B cell (primary cell): ENCODE results near the gene NRIP3. TPM values are rescaled to one million over a fixed set of nuclear protein-coding genes. Genes with fewer than 3 reads are reported as not detected.

Source experiments
- ATAC-seq: fragments of 200-7000 bp; cut with Tn5 transposase; one replicate; pipeline ENCODE4 v1.10.0; 2021; ENCODE audit warnings: low read depth, mild to moderate bottlenecking, moderate number of reproducible peaks, moderate library complexity
- CTCF ChIA-PET: fragments of 350-600 bp; sonication (Branson Sonifier 250); formaldehyde crosslinking; loops from one replicate; lab custom pipeline; 2021; ENCODE audit warnings: antibody characterized with exemption, inconsistent platforms; lab: Charles Lee
- POLR2A ChIA-PET: fragments of 350-600 bp; sonication (Branson Sonifier 250); formaldehyde crosslinking; loops from one replicate; lab custom pipeline; 2021; ENCODE audit warnings: antibody characterized with exemption; lab: Charles Lee
- DNase-seq: peaks from one replicate; pipeline ENCODE4 v3.0.0; 2013
- H2AFZ ChIP-seq: 2 replicates; pipeline ENCODE4 v1.6.1; 2012; ENCODE audit warnings: mild to moderate bottlenecking, low read depth, low read length; ENCODE audit not compliant: insufficient read depth, poor library complexity, severe bottlenecking
- H3K27ac ChIP-seq, 2 donors: 1 replicate in 1 of 2; 2 replicates in 1 of 2; pipeline ENCODE4 v1.5.1; 2012 to 2013; ENCODE audit warnings: low read length in 2 of 2, mild to moderate bottlenecking in 2 of 2, moderate library complexity in 1 of 2
- H3K27me3 ChIP-seq, 4 experiments: fragments of 200-600 bp in 1 of 4; sonication (generic) in 1 of 4; replicated peaks in 1 of 4; 1 replicate in 2 of 4; 2 replicates in 2 of 4; pipeline versions ENCODE4 v1.6.1 to v1.7.0; 2013 to 2016; ENCODE audit warnings: low read length in 3 of 4, mild to moderate bottlenecking in 2 of 4, mixed read lengths in 1 of 4, moderate library complexity in 1 of 4; ENCODE audit not compliant: insufficient read depth in 4 of 4, control insufficient read depth in 3 of 4; ENCODE audit errors: control extremely low read depth in 1 of 4
- H3K36me3 ChIP-seq, 2 experiments: replicated peaks in 1 of 2; 1 replicate in 1 of 2; 2 replicates in 1 of 2; pipeline versions ENCODE4 v1.6.1 to v1.7.1; 2013; ENCODE audit warnings: low read length in 1 of 2; ENCODE audit not compliant: insufficient read depth in 2 of 2, control insufficient read depth in 1 of 2; ENCODE audit errors: control extremely low read depth in 1 of 2, extremely low read depth in 1 of 2
- H3K4me1 ChIP-seq, 2 donors: fragments of 200-600 bp in 1 of 2; sonication (generic) in 1 of 2; 1 replicate in 1 of 2; 2 replicates in 1 of 2; pipeline versions ENCODE4 v1.5.1 to v1.6.1; 2013 to 2017; ENCODE audit warnings: low read length in 2 of 2; ENCODE audit not compliant: control insufficient read depth in 2 of 2, insufficient read depth in 2 of 2
- H3K4me2 ChIP-seq: replicated peaks from 2 replicates; pipeline ENCODE3; 2012; ENCODE audit warnings: mild to moderate bottlenecking, low read depth, low read length; ENCODE audit not compliant: poor library complexity, severe bottlenecking
- H3K4me3 ChIP-seq, 5 experiments: fragments of 200-600 bp in 1 of 5; sonication (generic) in 1 of 5; 1 replicate in 3 of 5; 2 replicates in 2 of 5; pipeline versions ENCODE4 v1.5.1 to v1.7.0; 2011 to 2016; ENCODE audit warnings: low read length in 4 of 5, mild to moderate bottlenecking in 4 of 5, low read depth in 2 of 5, control low read depth in 1 of 5, moderate library complexity in 1 of 5; ENCODE audit not compliant: insufficient read depth in 1 of 5; ENCODE audit errors: control extremely low read depth in 1 of 5, extremely low read depth in 1 of 5
- H3K79me2 ChIP-seq: fragments of 200-600 bp; sonication (generic); one replicate; pipeline ENCODE4 v1.6.0; 2016; ENCODE audit warnings: low read length; ENCODE audit not compliant: control insufficient read depth, insufficient read depth
- H3K9ac ChIP-seq: fragments of 200-600 bp; sonication (generic); 2 replicates; pipeline ENCODE4 v1.6.1; 2017; ENCODE audit warnings: mild to moderate bottlenecking, low read length, moderate library complexity
- H3K9me3 ChIP-seq, 3 donors: one replicate each; pipeline versions ENCODE4 v1.6.1 to v1.7.1; 2013; ENCODE audit warnings: low read length in 2 of 3; ENCODE audit not compliant: control insufficient read depth in 2 of 3, insufficient read depth in 1 of 3; ENCODE audit errors: control extremely low read depth in 1 of 3
- H4K20me1 ChIP-seq: 2 replicates; pipeline ENCODE4 v1.6.0; 2012; ENCODE audit warnings: mild to moderate bottlenecking, low read length; ENCODE audit not compliant: insufficient read depth, control insufficient read depth, poor library complexity, severe bottlenecking
- H3K27ac Mint-ChIP-seq: one replicate; pipeline ENCODE4 v1.8.0; 2021; ENCODE audit warnings: mixed read lengths
- H3K27me3 Mint-ChIP-seq: one replicate; pipeline ENCODE4 v1.8.0; 2021; ENCODE audit warnings: mixed read lengths
- H3K4me1 Mint-ChIP-seq: one replicate; pipeline ENCODE4 v1.8.0; 2021; ENCODE audit warnings: mixed read lengths
- H3K4me3 Mint-ChIP-seq: one replicate; pipeline ENCODE4 v1.8.0; 2021; ENCODE audit warnings: mixed read lengths
- H3K9me3 Mint-ChIP-seq: one replicate; pipeline ENCODE4 v1.8.0; 2022; ENCODE audit warnings: mixed read lengths; ENCODE audit not compliant: insufficient read depth
- EZH2 ChIP-seq: IDR thresholded peaks from 2 replicates; pipeline ENCODE4 v1.6.1; 2012; ENCODE audit warnings: borderline replicate concordance, low read depth, mild to moderate bottlenecking, moderate library complexity, low read length; ENCODE audit not compliant: insufficient read depth, poor library complexity, severe bottlenecking
- WGBS: methylation state at CpG from one replicate; pipeline ENCODE4 v1.1.5; 2013; ENCODE audit warnings: missing lambda C conversion rate; ENCODE audit not compliant: insufficient coverage; 5-methylcytosine and 5-hydroxymethylcytosine counted together
- intact Hi-C: fragments of 100-400 bp; cut with micrococcal nuclease; formaldehyde crosslinking; loops from one replicate; pipeline ENCODE4 v1.10.0; 2022
- polyA plus RNA-seq: library from polyadenylated mRNA; depleted of rRNA; stranded (reverse); fragments of >200 nt; gene quantifications from 2 replicates; pipeline ENCODE4 v1.2.3, GENCODE V29; 2012
- small RNA-seq: library from RNA; depleted of rRNA; stranded (forward); fragments of <200 nt; gene quantifications from one replicate; pipeline ENCODE3, GENCODE V24; 2012; ENCODE audit warnings: low replicate concordance, low read depth; ENCODE audit not compliant: insufficient read length
- total RNA-seq, 2 donors: library from RNA; stranded (reverse); fragments of 120-200 nt in 1 of 2; gene quantifications; 1 replicate in 1 of 2; 2 replicates in 1 of 2; pipeline versions ENCODE4 v1.2.3 to v1.2.4, GENCODE V29; 2013 to 2022
- TF ChIP-seq, protein P1 (sequence below): fragments of 200-600 bp; IDR thresholded peaks from one replicate; pipeline ENCODE4 v1.8.0; 2022; ENCODE audit warnings: antibody characterized with exemption, mild to moderate bottlenecking

The NRIP3 gene
- total and polyA plus RNA-seq, 2 donors (not counting 1 experiment from before 2014, with no cell fraction given) = 0.13 to 0.59 TPM

GRCh38 chr11:8932564-8933180 is 71.1 kb downstream of the NRIP3 start, which contains the start of gene C11orf16:
Gene C11orf16 (minus strand): TSS chr11:8932947. CDS start chr11:8932308, 639 bp downstream.
- intact Hi-C loops = no loop called here
- no peak for TF ChIP-seq EZH2
- TF ChIP-seq, protein P1, sequence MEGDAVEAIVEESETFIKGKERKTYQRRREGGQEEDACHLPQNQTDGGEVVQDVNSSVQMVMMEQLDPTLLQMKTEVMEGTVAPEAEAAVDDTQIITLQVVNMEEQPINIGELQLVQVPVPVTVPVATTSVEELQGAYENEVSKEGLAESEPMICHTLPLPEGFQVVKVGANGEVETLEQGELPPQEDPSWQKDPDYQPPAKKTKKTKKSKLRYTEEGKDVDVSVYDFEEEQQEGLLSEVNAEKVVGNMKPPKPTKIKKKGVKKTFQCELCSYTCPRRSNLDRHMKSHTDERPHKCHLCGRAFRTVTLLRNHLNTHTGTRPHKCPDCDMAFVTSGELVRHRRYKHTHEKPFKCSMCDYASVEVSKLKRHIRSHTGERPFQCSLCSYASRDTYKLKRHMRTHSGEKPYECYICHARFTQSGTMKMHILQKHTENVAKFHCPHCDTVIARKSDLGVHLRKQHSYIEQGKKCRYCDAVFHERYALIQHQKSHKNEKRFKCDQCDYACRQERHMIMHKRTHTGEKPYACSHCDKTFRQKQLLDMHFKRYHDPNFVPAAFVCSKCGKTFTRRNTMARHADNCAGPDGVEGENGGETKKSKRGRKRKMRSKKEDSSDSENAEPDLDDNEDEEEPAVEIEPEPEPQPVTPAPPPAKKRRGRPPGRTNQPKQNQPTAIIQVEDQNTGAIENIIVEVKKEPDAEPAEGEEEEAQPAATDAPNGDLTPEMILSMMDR = no peak
- Histone ChIP-seq H3K27me3 (no peaks in the 10 kb centered on the region), H3K9me3 (no peaks in the 10 kb centered on the region), H2AFZ (no peak within 1 kb of the TSS), H3K4me3 (no peak within 1 kb of the TSS), H3K4me1 (no peaks in the 10 kb centered on the region), H3K36me3 (no peaks in the 10 kb centered on the region), H4K20me1 (no peaks in the 10 kb centered on the region), H3K9ac (no peak within 1 kb of the TSS), H3K79me2 (no peaks in the 10 kb centered on the region), H3K4me2 (no peak within 1 kb of the TSS), H3K27ac (no peak within 1 kb of the TSS)
- POLR2A ChIA-PET = no interaction called here
- CTCF ChIA-PET = interaction anchor here (0.5 to 2.5 kb wide), 2 partner anchors 18 to 64 kb away, joined by 3 to 8 read pairs; no protein-coding TSS in a partner anchor
- DNase-seq (no peak), ATAC-seq (no peak)
- no peaks in the 10 kb centered on the region for H3K9me3 Mint-ChIP-seq
- H3K27ac Mint-ChIP-seq = no peak within 1 kb of the TSS
- peaks cover 3% of the 10 kb centered on the region for H3K4me1 Mint-ChIP-seq
- H3K27me3 Mint-ChIP-seq = no peaks in the 10 kb centered on the region
- 92% methylated on average over 12 of the region's 12 CpGs for WGBS
- H3K4me3 Mint-ChIP-seq = no peak within 1 kb of the TSS

Small RNA genes lying within 50 kb of the gene (small RNA-seq; reads per million reads assigned to genes)
- gene RF00019 = not detected

Other genes starting within 250 kb of the NRIP3 start
- gene AKIP1, start 92.8 kb downstream of the NRIP3 start, total RNA-seq = 10.7 and 11.5 TPM in 2 replicates
- gene AKIP1, start 92.8 kb downstream of the NRIP3 start, polyA plus RNA-seq = 2.8 and 9.2 TPM in 2 replicates
- not detected in 2 replicates for gene C11orf16, start 71.1 kb downstream of the NRIP3 start, total RNA-seq
- not detected in 2 replicates for gene C11orf16, start 71.1 kb downstream of the NRIP3 start, polyA plus RNA-seq
- gene ASCL3, start 61.0 kb downstream of the NRIP3 start, total RNA-seq = not detected in 2 replicates
- gene ASCL3, start 61.0 kb downstream of the NRIP3 start, polyA plus RNA-seq = not detected in 2 replicates
- gene TMEM9B, start 39.6 kb downstream of the NRIP3 start, total RNA-seq = 29.3 and 30.4 TPM in 2 replicates
- gene TMEM9B, start 39.6 kb downstream of the NRIP3 start, polyA plus RNA-seq = 15.0 and 20.0 TPM in 2 replicates
- gene SCUBE2, start 87.6 kb upstream of the NRIP3 start, total RNA-seq = not detected in 2 replicates
- gene SCUBE2, start 87.6 kb upstream of the NRIP3 start, polyA plus RNA-seq = not detected in 2 replicates